HG02588 (cell line): ENCODE results near the gene ARID4A.
"Not testable (repeated sequence)": the region's sequence is repeated elsewhere in the genome, so short reads cannot be mapped to it uniquely, and the experiment has no call there.

Experiments
- ATAC-seq: cut with Tn5 transposase; IDR thresholded peaks from one replicate; pipeline ENCODE4 v1.9.1; 2021; ENCODE audit warnings: mild to moderate bottlenecking, moderate library complexity; ENCODE audit not compliant: unreplicated experiment

Gene ARID4A

GRCh38 chr14:58362272-58362671 lies 63.9 kb downstream of the ARID4A start:
- ATAC-seq: not testable (repeated sequence)

- ATAC-seq: no peak
Observed at GRCh38 chr14:58362798-58363412, 64.5 kb downstream of the ARID4A start.

GRCh38 chr14:58364316-58364715 lies 66.0 kb downstream of the ARID4A start:
- ATAC-seq: no peak

GRCh38 chr14:58367296-58367695 lies 68.9 kb downstream of the ARID4A start:
- no peak for ATAC-seq

GRCh38 chr14:58368956-58369355 lies 70.6 kb downstream of the ARID4A start:
- ATAC-seq: no peak

GRCh38 chr14:58376791-58377190 lies 78.4 kb downstream of the ARID4A start:
- no peak for ATAC-seq

GRCh38 chr14:58390830-58391229 lies 92.5 kb downstream of the ARID4A start:
- no peak for ATAC-seq

GRCh38 chr14:58395562-58395811 lies 97.1 kb downstream of the ARID4A start:
- ATAC-seq: no peak

- ATAC-seq: peak; percentile 93
Observed at GRCh38 chr14:58395812-58396788, 97.7 kb downstream of the ARID4A start, which contains the start of gene TOMM20L. Gene TOMM20L (plus strand): TSS chr14:58395930. CDS start chr14:58395958, 28 bp downstream.

- ATAC-seq: no peak
Observed at GRCh38 chr14:58397156-58397555, 98.8 kb downstream of the ARID4A start.

- ATAC-seq: no peak
Observed at GRCh38 chr14:58398495-58398894, 100.1 kb downstream of the ARID4A start.

- no peak for ATAC-seq
Observed at GRCh38 chr14:58398895-58399294, 100.5 kb downstream of the ARID4A start.

- ATAC-seq: no peak
Observed at GRCh38 chr14:58401587-58401986, 103.2 kb downstream of the ARID4A start.

- ATAC-seq: no peak
Observed at GRCh38 chr14:58408681-58409215, 110.4 kb downstream of the ARID4A start.

GRCh38 chr14:58414845-58415244 lies 116.5 kb downstream of the ARID4A start:
- ATAC-seq: no peak

- ATAC-seq: no peak
Observed at GRCh38 chr14:58415636-58416547, 117.5 kb downstream of the ARID4A start.

GRCh38 chr14:58416934-58417333 lies 118.6 kb downstream of the ARID4A start:
- not testable (repeated sequence) for ATAC-seq
